Right lobe of liver (tissue), 6 donors: Measurements from ENCODE around the gene TTC6. TPM values are rescaled to one million over a fixed set of nuclear protein-coding genes. Genes with fewer than 3 reads are reported as not detected.

Experiments
- ATAC-seq, 4 donors: fragments of 200-7000 bp; cut with Tn5 transposase; one replicate each; pipeline ENCODE4 v1.9.1; 2020; ENCODE audit warnings: mild to moderate bottlenecking in 4 of 4, moderate library complexity in 4 of 4
- DNase-seq, 3 donors: peaks; one replicate each; pipeline ENCODE4 v3.0.0-alpha.2; 2020
- H3K27ac ChIP-seq, 3 donors: fragments of 200-600 bp; one replicate each; pipeline ENCODE4 v1.8.0; 2022
- H3K27me3 ChIP-seq, 2 donors: fragments of 200-600 bp; one replicate each; pipeline ENCODE4 v1.8.0; 2022
- H3K36me3 ChIP-seq, 4 donors: fragments of 200-600 bp; sonication (generic) in 1 of 4; one replicate each; pipeline versions ENCODE4 v1.5.1 to v1.8.0; 2017 to 2022; ENCODE audit warnings: control low read depth in 1 of 4
- H3K4me1 ChIP-seq, 4 donors: fragments of 200-600 bp; sonication (generic) in 1 of 4; one replicate each; pipeline versions ENCODE4 v1.5.1 to v1.8.0; 2017 to 2022; ENCODE audit warnings: control low read depth in 1 of 4
- H3K4me3 ChIP-seq, 3 donors: fragments of 200-600 bp; one replicate each; pipeline ENCODE4 v1.8.0; 2022
- H3K9me3 ChIP-seq, 4 donors: fragments of 200-600 bp; sonication (generic) in 1 of 4; one replicate each; pipeline versions ENCODE4 v1.5.1 to v1.8.0; 2017 to 2022; ENCODE audit warnings: control low read depth in 1 of 4
- CTCF ChIP-seq, 4 donors: fragments of 200-600 bp in 3 of 4; fragments of 450-650 bp in 1 of 4; IDR thresholded peaks; one replicate each; pipeline versions ENCODE4 v1.5.1 to v1.8.0; 2016 to 2022; ENCODE audit warnings: antibody characterized with exemption in 4 of 4, mild to moderate bottlenecking in 2 of 4
- POLR2A ChIP-seq: fragments of 450-650 bp; IDR thresholded peaks from one replicate; pipeline ENCODE4 v1.6.1; 2017; ENCODE audit warnings: antibody characterized with exemption, mild to moderate bottlenecking
- WGBS: methylation state at CpG from one replicate; pipeline ENCODE4 v1.1.6; 2018; ENCODE audit warnings: low coverage, low lambda C conversion rate; ENCODE audit not compliant: insufficient coverage; ENCODE audit errors: missing lambda C conversion rate; 5-methylcytosine and 5-hydroxymethylcytosine counted together
- intact Hi-C, 2 donors: fragments of 100-400 bp; cut with DNase I; formaldehyde crosslinking; loops; one replicate each; pipeline versions ENCODE4 v1.11.2 to v1.14.1; 2022
- total RNA-seq, 6 experiments: library from RNA; depleted of rRNA in 2 of 6; stranded (reverse); fragments of >200 nt in 2 of 6; fragmentation: NEBNext Ultra II Directional in 3 of 6; extraction: Animal tissue kit (Norgen Biotek cat#: 25700) in 3 of 6; gene quantifications; one replicate each; pipeline versions ENCODE4 v1.1.0 to v1.2.4, GENCODE V29; 2016 to 2023
- donor health status: DM: no; HTN: yes; CAD: no.
- donor health status: DM: no; HTN: no; CAD: no.
- donor health status: DM: no; HTN: no; CAD: no.
- donor health status: DM: no; HTN: yes; CAD: no.
- donor health status: DM: no; HTN: yes; CAD: no.

The TTC6 gene
- total RNA-seq, 6 experiments from 2014 or later = 3.7 to 10.4 (median 4.6) TPM

- intact Hi-C loops = loop anchor here in 1 of 2 donors (10.0 kb wide), 1 partner anchor 272 kb away; no protein-coding TSS in a partner anchor
- H3K27ac ChIP-seq = peak overlapping the region in 2 of 3 donors; percentile 67 to 70
- H3K27me3 ChIP-seq = no peaks in the 10 kb centered on the region
- ATAC-seq = peak; percentile 80 to 87 (median 84)
- H3K36me3 ChIP-seq = no peaks in the 10 kb centered on the region
- 6% methylated on average over 16 of the region's 24 CpGs for WGBS
- peak overlapping the region in 2 of 3 donors; percentile 23 to 33 for H3K4me3 ChIP-seq
- H3K4me1 ChIP-seq = peaks cover 0 to 45% (median 15%) of the 10 kb centered on the region in 4 donors
- peak in 2 of 3 donors; percentile 28 to 75 for DNase-seq
- no peak for TF ChIP-seq POLR2A
- no peak for TF ChIP-seq CTCF (IDR thresholded peaks at IDR 0.05)
- H3K9me3 ChIP-seq = no peaks in the 10 kb centered on the region
Observed at GRCh38 chr14:37602605-37603453, 7.4 kb downstream of the TTC6 start.

- Histone ChIP-seq H3K27me3 (no peaks in the 10 kb centered on the region), H3K4me1 (peaks cover 0 to 45% (median 15%) of the 10 kb centered on the region in 4 donors), H3K9me3 (no peaks in the 10 kb centered on the region), H3K36me3 (no peaks in the 10 kb centered on the region), H3K27ac (peak overlapping the region in 2 of 3 donors; percentile 67 to 70), H3K4me3 (peak overlapping the region in 1 of 3 donors; percentile 23)
- intact Hi-C loops = loop anchor here in 1 of 2 donors (10.0 kb wide), 1 partner anchor 271 kb away; no protein-coding TSS in a partner anchor
- no peak for TF ChIP-seq CTCF (IDR thresholded peaks at IDR 0.05)
- no peak for TF ChIP-seq POLR2A
- DNase-seq (no peak), ATAC-seq (no peak)
- 62% methylated on average over 6 of the region's 9 CpGs for WGBS
Observed at GRCh38 chr14:37603688-37604251, 8.3 kb downstream of the TTC6 start.

GRCh38 chr14:37606678-37607077 lies 11.2 kb downstream of the TTC6 start:
- intact Hi-C loops = loop anchor here in 1 of 2 donors (10.0 kb wide), 1 partner anchor 268 kb away; no protein-coding TSS in a partner anchor
- ATAC-seq (no peak), DNase-seq (no peak)
- Histone ChIP-seq H3K4me3 (no peak overlapping the region), H3K9me3 (no peaks in the 10 kb centered on the region), H3K27ac (no peak overlapping the region), H3K36me3 (no peaks in the 10 kb centered on the region), H3K4me1 (peaks cover 0 to 24% (median 5%) of the 10 kb centered on the region in 4 donors), H3K27me3 (no peaks in the 10 kb centered on the region)
- TF ChIP-seq CTCF (IDR thresholded peaks at IDR 0.05) (no peak), POLR2A (no peak)

- Histone ChIP-seq H3K9me3 (no peaks in the 10 kb centered on the region), H3K27ac (no peak overlapping the region), H3K36me3 (no peaks in the 10 kb centered on the region), H3K27me3 (no peaks in the 10 kb centered on the region), H3K4me1 (peaks cover 0 to 4% (median 0%) of the 10 kb centered on the region in 4 donors), H3K4me3 (no peak overlapping the region)
- TF ChIP-seq CTCF (IDR thresholded peaks at IDR 0.05) = no peak
- no peak for TF ChIP-seq POLR2A
- DNase-seq (no peak), ATAC-seq (no peak)
- intact Hi-C loops = loop anchor here in 1 of 2 donors (10.0 kb wide), 1 partner anchor 266 kb away; no protein-coding TSS in a partner anchor
- WGBS = 90% methylated on average over 3 of the region's 3 CpGs
Observed at GRCh38 chr14:37608649-37609048, 13.2 kb downstream of the TTC6 start.
